Activated CD4-positive, alpha-beta T cell treated with anti-CD3 and anti-CD28 coated beads, Interleukin-2, amount 10 ng/mL, durations not matched to agents 7 days and 5 days (primary cell): Measurements from ENCODE around the gene PRRG2. TPM values are rescaled to one million over a fixed set of nuclear protein-coding genes. Genes with fewer than 3 reads are reported as not detected.
"Not testable (repeated sequence)": the region's sequence is repeated elsewhere in the genome, so short reads cannot be mapped to it uniquely, and the experiment has no call there.

Source experiments
- CTCF ChIA-PET: fragments of 350-600 bp; sonication (Branson Sonifier 250); formaldehyde crosslinking; loops from one replicate; lab custom pipeline; 2021; ENCODE audit warnings: antibody characterized with exemption; lab: Charles Lee
- POLR2A ChIA-PET: fragments of 350-600 bp; sonication (Branson Sonifier 250); formaldehyde crosslinking; loops from one replicate; lab custom pipeline; 2021; ENCODE audit warnings: antibody characterized with exemption; lab: Charles Lee
- DNase-seq: peaks from one replicate; pipeline ENCODE4 v3.0.0-alpha.2; 2020
- H3K27ac Mint-ChIP-seq: one replicate; pipeline ENCODE4 v1.8.0; 2021; ENCODE audit warnings: mild to moderate bottlenecking, moderate library complexity, mixed read lengths
- H3K27me3 Mint-ChIP-seq: one replicate; pipeline ENCODE4 v1.8.0; 2021; ENCODE audit warnings: mixed read lengths
- H3K36me3 Mint-ChIP-seq: one replicate; pipeline ENCODE4 v1.8.0; 2021; ENCODE audit warnings: low read depth, mixed read lengths
- H3K4me1 Mint-ChIP-seq: one replicate; pipeline ENCODE4 v1.8.0; 2021; ENCODE audit warnings: mixed read lengths
- H3K4me3 Mint-ChIP-seq: one replicate; pipeline ENCODE4 v1.8.0; 2021; ENCODE audit warnings: mild to moderate bottlenecking, moderate library complexity, mixed read lengths
- H3K9me3 Mint-ChIP-seq: one replicate; pipeline ENCODE4 v1.8.0; 2021; ENCODE audit warnings: mixed read lengths
- total RNA-seq, 2 experiments: library from RNA; stranded (reverse); gene quantifications; one replicate each; pipeline ENCODE4 v1.2.3, GENCODE V29; 2021

The PRRG2 gene
- total RNA-seq, 2 experiments from 2014 or later: 1.1 TPM

- Mint-ChIP-seq H3K9me3 (no peaks in the 10 kb centered on the region), H3K27ac (no peak overlapping the region), H3K27me3 (no peaks in the 10 kb centered on the region), H3K4me3 (no peak overlapping the region), H3K36me3 (peaks cover 50% of the 10 kb centered on the region), H3K4me1 (peaks cover 17% of the 10 kb centered on the region)
- ChIA-PET POLR2A (no interaction called here), CTCF (interaction anchor here (1.1 kb wide), 1 partner anchor 155 kb away, joined by 4 read pairs; no protein-coding TSS in a partner anchor)
- DNase-seq: no peak
Observed at GRCh38 chr19:49597703-49597974, 16.5 kb downstream of the PRRG2 start.

- POLR2A ChIA-PET: no interaction called here
Observed at GRCh38 chr19:49599378-49600295, 18.5 kb downstream of the PRRG2 start.

GRCh38 chr19:49601482-49602038 is 20.4 kb downstream of the PRRG2 start:
- H3K27ac Mint-ChIP-seq: no peak overlapping the region
- H3K9me3 Mint-ChIP-seq: no peaks in the 10 kb centered on the region
- H3K4me3 Mint-ChIP-seq: no peak overlapping the region
- peaks cover 6% of the 10 kb centered on the region for H3K4me1 Mint-ChIP-seq
- H3K36me3 Mint-ChIP-seq: peaks cover 45% of the 10 kb centered on the region
- ChIA-PET CTCF (interaction anchor here (1.0 kb wide), 1 partner anchor 71 kb away, joined by 3 read pairs; no protein-coding TSS in a partner anchor), POLR2A (no interaction called here)
- DNase-seq: no peak
- no peaks in the 10 kb centered on the region for H3K27me3 Mint-ChIP-seq

More at GRCh38 chr19:49599378-49600295, 18.5 kb downstream of the PRRG2 start:
- Mint-ChIP-seq H3K9me3 (no peaks in the 10 kb centered on the region), H3K4me1 (peaks cover 6% of the 10 kb centered on the region), H3K27me3 (no peaks in the 10 kb centered on the region), H3K36me3 (peaks cover 45% of the 10 kb centered on the region), H3K4me3 (no peak overlapping the region), H3K27ac (peak overlapping the region; percentile 25)
- no peak for DNase-seq
- CTCF ChIA-PET: no interaction called here

- H3K9me3 Mint-ChIP-seq: no peaks in the 10 kb centered on the region
- CTCF ChIA-PET: interaction anchor here (1.0 kb wide), 1 partner anchor 70 kb away, joined by 3 read pairs; no protein-coding TSS in a partner anchor
- H3K4me1 Mint-ChIP-seq: peaks cover 6% of the 10 kb centered on the region
- peaks cover 43% of the 10 kb centered on the region for H3K36me3 Mint-ChIP-seq
- POLR2A ChIA-PET: no interaction called here
- H3K27me3 Mint-ChIP-seq: no peaks in the 10 kb centered on the region
- H3K27ac Mint-ChIP-seq: no peak overlapping the region
- no peak overlapping the region for H3K4me3 Mint-ChIP-seq
- DNase-seq: no peak
Observed at GRCh38 chr19:49602806-49603205, 21.7 kb downstream of the PRRG2 start.

- CTCF ChIA-PET: interaction anchor here (0.9 to 1.5 kb wide), 2 partner anchors 9 to 13 kb away, joined by 3 read pairs; no protein-coding TSS in a partner anchor
- no peak overlapping the region for H3K4me3 Mint-ChIP-seq
- H3K36me3 Mint-ChIP-seq: peaks cover 25% of the 10 kb centered on the region
- H3K9me3 Mint-ChIP-seq: no peaks in the 10 kb centered on the region
- DNase-seq: no peak
- peaks cover 2% of the 10 kb centered on the region for H3K4me1 Mint-ChIP-seq
- H3K27ac Mint-ChIP-seq: no peak overlapping the region
- no peaks in the 10 kb centered on the region for H3K27me3 Mint-ChIP-seq
- POLR2A ChIA-PET: no interaction called here
Observed at GRCh38 chr19:49605605-49606004, 24.5 kb downstream of the PRRG2 start.

- Mint-ChIP-seq H3K36me3 (peaks cover 15% of the 10 kb centered on the region), H3K27me3 (no peaks in the 10 kb centered on the region), H3K4me3 (no peak overlapping the region), H3K27ac (no peak overlapping the region), H3K4me1 (peaks cover 11% of the 10 kb centered on the region), H3K9me3 (no peaks in the 10 kb centered on the region)
- CTCF ChIA-PET: interaction anchor here (0.7 to 1.2 kb wide), 2 partner anchors 9 to 49 kb away, joined by 3 to 5 read pairs; no protein-coding TSS in a partner anchor
- POLR2A ChIA-PET: no interaction called here
- DNase-seq: no peak
Observed at GRCh38 chr19:49609499-49610092, 28.5 kb downstream of the PRRG2 start.

GRCh38 chr19:49613374-49613773 is 32.3 kb downstream of the PRRG2 start:
- Mint-ChIP-seq H3K36me3 (peaks cover 41% of the 10 kb centered on the region), H3K4me1 (peaks cover 11% of the 10 kb centered on the region), H3K4me3 (no peak overlapping the region), H3K9me3 (no peaks in the 10 kb centered on the region), H3K27ac (no peak overlapping the region), H3K27me3 (no peaks in the 10 kb centered on the region)
- CTCF ChIA-PET: no interaction called here
- POLR2A ChIA-PET: no interaction called here
- DNase-seq: no peak

- no peak overlapping the region for H3K4me3 Mint-ChIP-seq
- peaks cover 11% of the 10 kb centered on the region for H3K4me1 Mint-ChIP-seq
- no peak for DNase-seq
- ChIA-PET CTCF (no interaction called here), POLR2A (no interaction called here)
- H3K36me3 Mint-ChIP-seq: peaks cover 42% of the 10 kb centered on the region
- H3K27ac Mint-ChIP-seq: peak overlapping the region; percentile 52
- H3K9me3 Mint-ChIP-seq: no peaks in the 10 kb centered on the region
- H3K27me3 Mint-ChIP-seq: no peaks in the 10 kb centered on the region
Observed at GRCh38 chr19:49614096-49614833, 33.1 kb downstream of the PRRG2 start.

GRCh38 chr19:49615861-49616260 is 34.7 kb downstream of the PRRG2 start:
- Mint-ChIP-seq H3K4me1 (peaks cover 11% of the 10 kb centered on the region), H3K27ac (no peak overlapping the region), H3K4me3 (no peak overlapping the region), H3K27me3 (no peaks in the 10 kb centered on the region), H3K9me3 (no peaks in the 10 kb centered on the region), H3K36me3 (peaks cover 47% of the 10 kb centered on the region)
- no peak for DNase-seq
- ChIA-PET POLR2A (no interaction called here), CTCF (interaction anchor here (0.5 to 1.9 kb wide), 3 partner anchors 9 to 52 kb away, joined by 3 to 5 read pairs (median 3); no protein-coding TSS in a partner anchor)

GRCh38 chr19:49616532-49616931 is 35.4 kb downstream of the PRRG2 start:
- H3K27ac Mint-ChIP-seq: no peak overlapping the region
- no peak for DNase-seq
- no peak overlapping the region for H3K4me3 Mint-ChIP-seq
- H3K27me3 Mint-ChIP-seq: no peaks in the 10 kb centered on the region
- peaks cover 50% of the 10 kb centered on the region for H3K36me3 Mint-ChIP-seq
- ChIA-PET POLR2A (no interaction called here), CTCF (interaction anchor here (0.6 to 1.9 kb wide), 3 partner anchors 21 to 149 kb away, joined by 3 to 5 read pairs (median 3); no protein-coding TSS in a partner anchor)
- H3K4me1 Mint-ChIP-seq: peaks cover 11% of the 10 kb centered on the region
- H3K9me3 Mint-ChIP-seq: no peaks in the 10 kb centered on the region

- Mint-ChIP-seq H3K27ac (no peak overlapping the region), H3K36me3 (peaks cover 54% of the 10 kb centered on the region), H3K9me3 (no peaks in the 10 kb centered on the region), H3K4me1 (peaks cover 11% of the 10 kb centered on the region), H3K27me3 (no peaks in the 10 kb centered on the region), H3K4me3 (no peak overlapping the region)
- ChIA-PET CTCF (interaction anchor here (0.6 to 1.9 kb wide), 2 partner anchors 21 to 148 kb away, joined by 3 to 5 read pairs; no protein-coding TSS in a partner anchor), POLR2A (no interaction called here)
- no peak for DNase-seq
Observed at GRCh38 chr19:49616945-49617344, 35.8 kb downstream of the PRRG2 start.

GRCh38 chr19:49617860-49618259 is 36.7 kb downstream of the PRRG2 start:
- DNase-seq, POLR2A ChIA-PET, H3K27ac Mint-ChIP-seq, H3K4me3 Mint-ChIP-seq, H3K4me1 Mint-ChIP-seq, H3K27me3 Mint-ChIP-seq, H3K9me3 Mint-ChIP-seq: not testable (repeated sequence)
- H3K36me3 Mint-ChIP-seq: peaks cover 56% of the 10 kb centered on the region
- CTCF ChIA-PET: interaction anchor here (1.0 to 1.9 kb wide), 4 partner anchors 9 to 22 kb away, joined by 3 to 5 read pairs (median 4); no protein-coding TSS in a partner anchor
